GM19324 (cell line): ENCODE results near the gene TSPAN14.
"Not testable (repeated sequence)": the region's sequence is repeated elsewhere in the genome, so short reads cannot be mapped to it uniquely, and the experiment has no call there.

ENCODE experiments used
- ATAC-seq: cut with Tn5 transposase; IDR thresholded peaks from one replicate; pipeline ENCODE4 v1.9.1; 2021; ENCODE audit warnings: mild to moderate bottlenecking, moderate library complexity; ENCODE audit not compliant: unreplicated experiment, low FRiP score

The TSPAN14 gene

DNA sequence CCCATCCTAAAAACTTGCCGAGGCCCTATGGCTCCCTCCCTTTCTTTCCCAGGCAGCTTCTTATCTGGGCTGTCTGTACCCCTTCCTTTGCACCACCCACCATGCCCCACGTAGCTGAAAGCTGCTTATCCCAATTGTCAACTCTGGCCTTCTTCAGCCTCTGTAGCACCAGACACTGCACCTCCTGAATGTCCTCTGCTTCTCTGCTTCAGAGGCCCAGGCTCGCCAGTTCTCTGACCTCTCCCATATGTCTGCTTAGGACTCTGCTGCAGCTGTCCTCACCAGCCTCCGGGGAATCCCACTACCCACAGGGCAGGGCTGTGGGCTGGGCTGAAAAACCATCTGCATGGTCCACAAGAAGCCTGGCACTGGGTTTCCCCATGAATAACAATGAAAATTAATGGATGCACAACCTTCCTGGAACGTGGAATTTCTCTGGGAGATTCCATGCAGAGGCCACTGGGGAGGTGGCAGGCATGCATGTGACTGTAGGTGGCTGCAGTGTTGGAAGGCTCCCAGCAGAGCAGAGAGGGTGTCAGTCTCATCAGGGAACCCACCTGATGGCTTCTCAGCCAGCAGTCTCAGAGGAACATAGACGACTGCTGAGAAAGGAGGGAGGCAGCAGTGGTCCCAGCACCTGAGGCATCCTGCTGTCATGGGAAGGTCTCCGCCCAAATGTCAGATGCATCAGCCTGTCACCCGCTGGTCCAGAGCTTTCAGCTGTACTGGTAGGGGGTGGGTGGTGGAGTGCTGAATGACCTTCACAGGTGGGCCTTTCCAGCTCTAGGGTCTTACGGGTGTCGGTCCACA, 66.8 kb downstream of the TSPAN14 start:
- no peak for ATAC-seq

DNA sequence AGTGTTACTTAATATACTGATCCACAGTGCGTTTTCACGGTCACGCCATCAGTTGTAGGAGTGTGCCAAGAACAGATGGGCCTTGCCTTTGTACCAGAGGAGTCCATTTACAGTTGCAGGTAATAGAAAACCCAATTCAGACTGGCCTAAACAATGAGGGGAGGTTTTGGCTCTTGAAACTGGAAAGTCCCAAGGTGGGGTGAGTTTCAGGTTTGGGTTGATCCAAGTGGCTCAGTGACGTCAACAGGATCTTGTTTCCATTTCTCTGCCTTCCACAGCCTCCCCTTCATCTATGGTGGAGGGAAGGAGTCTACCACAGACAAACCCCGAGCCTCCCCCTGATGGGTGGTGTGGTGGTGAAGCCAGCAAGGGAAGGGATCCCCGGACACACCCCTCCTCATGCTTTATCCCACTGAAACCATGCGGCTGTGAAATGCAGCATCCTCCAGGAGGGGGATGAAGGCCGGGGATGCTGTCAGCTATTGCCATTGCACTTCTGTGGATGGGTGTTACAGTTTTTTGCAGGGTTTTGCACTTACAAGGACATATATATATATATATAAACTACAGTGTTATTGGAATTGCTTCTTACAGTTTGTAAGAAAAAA, 68.8 kb downstream of the TSPAN14 start:
- ATAC-seq: no peak

DNA sequence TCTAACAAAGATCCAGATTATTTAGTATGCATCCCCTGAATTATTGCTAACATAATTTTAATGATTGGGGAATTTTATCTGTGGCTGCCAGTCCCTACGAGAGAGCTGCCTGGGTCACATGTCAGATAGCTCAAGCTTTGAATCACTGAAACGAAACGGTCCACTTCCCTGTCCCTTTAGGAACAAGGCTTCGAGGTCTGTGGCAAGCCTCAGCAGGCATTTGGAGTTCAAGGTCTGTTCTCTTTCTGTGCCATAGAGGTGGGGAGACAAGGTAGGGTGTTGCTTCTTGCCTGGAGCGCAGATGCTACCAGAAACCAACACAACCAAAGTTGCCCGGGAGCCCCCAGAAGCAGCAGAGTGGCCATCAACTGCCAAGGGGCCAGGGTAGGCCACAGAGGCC, 69.7 kb downstream of the TSPAN14 start:
- no peak for ATAC-seq

DNA sequence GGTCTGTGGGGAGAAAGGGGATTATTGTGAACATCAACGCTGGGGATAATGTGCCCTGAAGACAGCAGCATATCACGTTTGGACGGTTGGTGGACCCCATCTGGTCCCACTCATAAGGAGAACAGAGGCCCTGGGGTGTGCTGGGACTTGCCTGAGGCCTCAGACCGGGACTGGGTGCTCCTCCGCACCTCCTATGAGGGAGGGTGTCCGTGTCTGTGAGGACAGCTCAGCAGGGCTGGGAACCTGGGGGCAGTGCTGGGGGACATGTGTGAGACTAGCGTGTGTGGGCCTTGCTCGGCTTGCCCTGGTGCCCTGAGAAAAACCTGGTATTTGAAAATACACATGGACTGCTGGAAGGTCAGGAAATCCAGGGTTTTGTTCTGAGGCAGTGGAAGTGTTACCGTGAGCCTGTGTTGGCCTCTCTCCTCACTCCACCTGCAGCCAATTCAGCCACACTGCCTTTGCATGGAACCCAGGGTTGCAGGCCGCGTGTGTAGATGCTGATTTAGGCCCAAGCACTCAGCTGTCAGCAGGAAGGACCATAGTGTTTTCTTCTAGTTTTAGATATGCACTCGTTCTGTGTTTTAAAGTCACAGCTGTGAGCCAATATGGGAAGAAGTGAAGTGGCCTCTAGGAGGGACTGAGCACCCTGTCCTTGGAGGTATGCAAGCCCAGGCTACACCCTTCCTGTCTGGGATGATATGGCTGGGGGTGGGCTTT, 70.2 kb downstream of the TSPAN14 start:
- ATAC-seq: no peak

DNA sequence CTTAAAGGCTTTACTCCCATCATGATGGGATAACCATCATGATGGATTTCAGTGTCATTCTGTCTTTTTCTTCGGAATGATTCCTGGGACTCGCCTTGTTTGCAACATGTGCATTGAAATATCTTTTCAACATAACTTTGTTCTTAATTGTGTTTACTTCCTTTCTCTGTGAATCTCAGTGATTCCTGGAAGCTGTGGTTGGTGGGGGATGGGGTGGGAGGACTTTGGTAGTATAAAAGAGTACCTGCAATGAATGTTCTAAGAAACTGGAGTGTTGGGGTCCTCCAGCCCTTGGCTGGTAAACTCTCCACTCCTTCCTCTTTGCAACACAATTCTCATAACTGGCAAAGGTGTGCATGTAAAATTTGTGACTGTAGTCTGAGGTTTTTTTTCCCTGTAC, 72.1 kb downstream of the TSPAN14 start:
- ATAC-seq: no peak

DNA sequence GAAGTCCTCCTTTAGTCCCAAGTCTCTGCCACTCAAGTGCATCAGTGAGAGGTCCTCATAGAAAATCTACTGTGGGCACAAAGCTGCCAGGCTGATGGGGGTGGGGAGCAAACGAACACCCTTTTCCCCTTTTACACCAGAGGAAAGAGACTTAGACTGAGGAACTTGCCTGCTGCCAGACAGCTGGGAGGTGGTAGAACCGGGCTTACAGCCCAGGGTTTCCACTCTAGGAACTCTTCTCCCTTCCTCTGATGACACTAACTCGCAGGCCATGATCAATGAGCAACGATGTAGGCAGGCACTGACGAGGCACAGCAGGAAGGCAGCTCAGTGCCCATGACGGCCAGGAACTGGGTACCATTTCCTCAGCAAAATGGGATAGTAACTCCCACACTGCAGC, 72.6 kb downstream of the TSPAN14 start:
- no peak for ATAC-seq

DNA sequence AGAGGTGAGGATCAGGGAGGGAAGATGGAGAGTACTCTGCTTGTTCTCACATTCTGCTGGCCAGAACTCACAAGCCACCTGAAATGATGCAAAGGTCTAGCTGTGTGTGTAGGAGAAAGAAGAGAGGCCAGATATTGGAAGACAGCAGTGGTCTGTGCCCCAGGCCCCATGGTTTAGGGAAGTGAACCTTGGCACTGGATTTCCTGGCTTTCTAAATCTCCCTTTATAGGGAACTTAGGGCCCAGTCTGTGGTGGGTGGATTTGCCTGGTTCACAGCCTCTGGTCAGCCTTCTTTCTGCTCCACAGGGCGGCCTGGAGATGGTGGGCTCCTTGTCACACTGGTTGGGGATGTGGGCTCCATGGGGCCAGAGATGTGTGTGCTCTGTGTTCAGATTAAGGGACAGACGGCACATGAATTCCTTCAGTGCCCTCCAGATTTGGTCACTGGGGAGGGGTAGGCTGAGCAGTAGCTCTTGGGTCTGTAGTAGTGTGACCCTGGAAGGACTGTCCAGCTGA, 74.1 kb downstream of the TSPAN14 start:
- ATAC-seq: no peak

DNA sequence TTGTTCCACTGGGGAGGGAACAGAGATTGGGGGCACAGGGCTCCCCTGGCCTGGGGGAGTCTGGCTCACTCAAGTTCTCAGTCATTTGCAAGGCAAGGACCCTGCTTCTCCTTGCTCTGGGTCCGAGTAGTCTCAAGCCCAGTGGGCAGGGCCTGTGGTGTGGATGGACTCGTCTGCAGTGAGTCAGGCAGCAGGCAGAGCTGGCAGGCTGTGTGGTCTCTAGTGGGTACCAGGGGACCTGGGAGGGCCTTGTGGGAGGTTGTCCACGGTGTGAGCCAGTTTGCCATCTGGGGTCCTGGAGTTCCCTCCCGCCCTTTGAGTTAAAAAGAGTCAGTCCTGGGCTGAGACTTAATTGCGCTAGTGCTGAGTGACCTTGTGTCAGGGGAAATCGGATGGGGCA, 74.8 kb downstream of the TSPAN14 start:
- ATAC-seq: no peak

DNA sequence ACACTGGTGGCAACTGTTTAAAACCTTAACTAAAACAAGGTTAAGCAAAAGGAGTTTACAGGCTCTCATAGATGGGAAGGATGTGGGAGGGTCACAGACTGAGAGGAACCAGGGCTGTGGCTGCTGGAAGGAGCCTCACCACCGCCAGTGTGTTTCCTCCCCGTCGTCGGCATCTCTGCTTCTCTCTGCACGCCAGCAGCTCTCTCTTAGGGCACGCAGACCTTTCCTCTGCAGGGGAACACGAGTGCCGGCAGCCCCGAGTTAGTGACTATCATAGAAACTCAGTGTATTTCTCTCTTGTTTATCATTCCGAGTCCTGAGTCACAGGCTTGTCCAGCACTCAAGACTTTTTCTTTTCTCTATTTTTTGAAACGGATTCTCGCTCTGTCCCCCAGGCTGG, 75.5 kb downstream of the TSPAN14 start:
- no peak for ATAC-seq

DNA sequence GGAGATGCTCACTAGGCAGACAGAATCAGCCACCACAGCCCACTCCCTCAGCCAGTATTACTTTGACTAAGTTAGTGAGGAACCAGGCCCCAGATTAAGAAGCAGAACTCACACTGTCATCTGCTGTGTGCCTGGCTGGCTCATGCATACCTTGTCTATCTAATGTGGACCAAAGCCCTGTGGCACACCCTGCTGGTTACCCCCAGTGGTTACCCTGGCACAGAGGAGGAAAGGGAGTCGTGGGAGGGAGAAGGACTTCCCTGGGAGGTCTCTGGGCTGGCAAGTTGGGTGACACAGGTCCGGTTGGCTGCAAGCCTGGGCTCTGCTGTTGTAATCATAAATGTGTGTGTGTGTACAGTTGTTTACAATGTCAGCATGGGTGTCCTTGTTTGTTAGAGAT, 76.1 kb downstream of the TSPAN14 start:
- ATAC-seq: no peak

DNA sequence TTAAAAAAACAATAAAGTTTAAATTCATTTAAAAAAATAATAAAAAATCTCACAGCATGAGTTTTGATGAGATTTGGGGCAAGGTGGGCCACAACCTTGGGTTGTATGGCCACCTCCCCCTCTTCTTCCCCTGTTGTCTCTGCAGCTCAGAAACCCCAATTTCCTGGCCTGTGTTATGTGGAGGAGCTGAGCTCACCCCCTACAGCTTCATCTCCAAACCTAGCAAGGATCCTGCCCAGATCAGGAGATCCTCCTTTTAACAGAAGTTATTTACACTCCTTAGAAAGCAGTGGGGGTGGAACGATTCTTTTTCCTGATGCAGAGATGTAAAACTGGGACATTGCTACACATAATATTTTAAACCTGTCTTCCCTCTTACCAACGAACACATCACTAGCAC, 76.7 kb downstream of the TSPAN14 start:
- no peak for ATAC-seq

DNA sequence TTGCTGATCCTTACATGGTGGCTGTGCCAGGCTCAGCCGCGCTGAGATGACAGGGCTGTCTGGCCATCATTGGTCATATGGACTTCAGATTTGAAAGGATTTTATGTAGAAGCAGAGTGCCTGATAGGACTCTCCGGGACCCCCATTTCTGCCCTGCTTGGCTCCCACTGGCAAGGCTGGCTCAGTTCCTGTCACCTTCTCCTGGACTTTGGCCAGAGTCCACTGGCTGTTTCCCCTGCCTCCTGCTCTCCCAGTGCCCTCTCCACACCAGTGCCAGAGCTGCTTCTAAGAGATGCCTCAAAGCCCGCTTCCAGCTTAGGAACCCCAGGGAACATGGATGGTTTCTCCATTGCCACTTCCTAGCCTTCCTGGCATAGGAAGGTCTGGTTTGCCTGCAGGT, 78.5 kb downstream of the TSPAN14 start:
- ATAC-seq: no peak

DNA sequence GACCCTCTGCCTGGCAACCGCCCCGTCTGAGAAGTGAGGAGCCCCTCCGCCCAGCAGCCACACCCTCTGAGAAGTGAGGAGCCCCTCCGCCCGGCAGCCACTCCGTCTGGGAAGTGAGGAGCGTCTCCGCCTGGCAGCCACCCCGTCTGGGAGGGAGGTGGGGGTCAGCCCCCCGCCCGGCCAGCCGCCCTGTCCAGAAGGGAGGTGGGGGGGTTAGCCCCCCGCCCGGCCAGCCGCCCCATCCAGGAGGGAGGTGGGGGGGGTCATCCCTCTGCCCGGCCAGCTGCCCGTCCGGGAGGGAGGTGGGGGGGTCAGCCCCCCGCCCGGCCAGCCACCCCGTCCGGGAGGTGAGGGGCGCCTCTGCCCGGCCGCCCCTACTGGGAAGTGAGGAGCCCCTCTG, 79.9 kb downstream of the TSPAN14 start:
- not testable (repeated sequence) for ATAC-seq

DNA sequence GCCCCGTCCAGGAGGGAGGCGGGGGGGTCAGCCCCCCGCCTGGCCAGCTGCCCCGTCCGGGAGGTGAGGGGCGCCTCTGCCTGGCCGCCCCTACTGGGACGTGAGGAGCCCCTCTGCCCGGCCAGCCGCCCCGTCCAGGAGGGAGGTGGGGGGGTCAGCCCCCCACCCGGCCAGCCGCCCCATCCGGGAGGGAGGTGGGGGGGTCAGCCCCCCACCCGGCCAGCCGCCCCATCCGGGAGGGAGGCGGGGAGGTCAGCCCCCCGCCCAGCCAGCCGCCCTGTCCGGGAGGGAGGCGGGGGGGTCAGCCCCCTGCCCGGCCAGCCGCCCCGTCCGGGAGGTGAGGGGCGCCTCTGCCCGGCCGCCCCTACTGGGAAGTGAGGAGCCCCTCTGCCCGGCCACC, 80.5 kb downstream of the TSPAN14 start:
- not testable (repeated sequence) for ATAC-seq

DNA sequence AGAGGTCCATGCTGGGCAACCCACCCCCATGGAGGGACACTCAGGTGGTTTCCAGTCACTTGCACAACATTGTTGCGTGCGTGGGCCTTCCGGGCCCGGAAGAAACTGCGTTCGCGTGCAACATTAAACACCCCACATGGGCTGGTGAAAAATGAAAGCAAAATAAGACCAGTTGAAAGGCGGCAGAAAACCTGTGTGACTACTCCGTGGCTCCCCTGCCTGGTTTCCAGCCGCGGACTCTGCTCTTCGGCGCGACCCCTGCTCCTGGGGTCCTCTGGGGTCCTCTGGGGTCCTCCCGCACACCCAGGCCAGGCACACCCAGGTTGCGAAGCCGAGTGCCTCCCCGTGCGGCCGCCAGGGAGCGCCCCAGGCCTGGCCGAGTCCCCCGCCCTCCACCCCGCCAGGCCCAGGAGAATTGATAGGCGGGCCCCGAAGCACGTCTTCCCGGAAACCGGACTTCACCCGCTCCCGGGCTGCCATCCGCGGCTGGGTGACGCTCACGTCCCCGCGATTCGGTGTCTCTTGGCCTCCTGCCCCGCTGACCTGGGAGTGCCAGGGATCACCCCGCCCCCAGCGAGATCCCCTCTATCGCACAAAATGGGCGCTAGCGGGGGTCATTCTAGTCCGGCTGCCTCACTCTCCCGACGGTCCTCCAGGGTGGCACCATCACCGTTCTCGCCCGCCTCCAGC, 81.7 kb downstream of the TSPAN14 start:
- ATAC-seq: no peak

DNA sequence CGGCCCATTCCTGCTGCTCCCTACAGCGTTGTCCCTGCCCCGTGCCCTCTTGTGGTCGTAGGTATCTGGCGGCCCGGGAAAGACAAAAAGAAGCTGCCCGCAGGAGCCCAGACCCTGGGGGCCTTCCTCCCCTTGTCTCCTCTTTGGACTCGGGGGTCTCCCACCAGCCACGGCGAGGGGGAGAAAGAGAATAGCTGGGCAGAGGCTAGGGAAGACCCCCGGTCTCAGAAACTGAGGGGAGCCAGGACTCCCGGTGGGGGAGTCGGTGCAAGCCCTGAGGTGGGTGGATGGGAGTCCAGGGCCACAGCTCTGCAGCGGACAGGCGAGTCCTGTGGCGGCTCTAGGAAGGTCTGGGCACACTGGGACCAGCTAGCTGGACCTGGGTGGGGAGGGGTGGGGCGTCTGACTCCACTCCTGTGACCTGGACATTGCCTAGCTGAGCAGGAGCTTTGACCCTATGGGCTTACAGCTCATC, 82.3 kb downstream of the TSPAN14 start:
- ATAC-seq: no peak

DNA sequence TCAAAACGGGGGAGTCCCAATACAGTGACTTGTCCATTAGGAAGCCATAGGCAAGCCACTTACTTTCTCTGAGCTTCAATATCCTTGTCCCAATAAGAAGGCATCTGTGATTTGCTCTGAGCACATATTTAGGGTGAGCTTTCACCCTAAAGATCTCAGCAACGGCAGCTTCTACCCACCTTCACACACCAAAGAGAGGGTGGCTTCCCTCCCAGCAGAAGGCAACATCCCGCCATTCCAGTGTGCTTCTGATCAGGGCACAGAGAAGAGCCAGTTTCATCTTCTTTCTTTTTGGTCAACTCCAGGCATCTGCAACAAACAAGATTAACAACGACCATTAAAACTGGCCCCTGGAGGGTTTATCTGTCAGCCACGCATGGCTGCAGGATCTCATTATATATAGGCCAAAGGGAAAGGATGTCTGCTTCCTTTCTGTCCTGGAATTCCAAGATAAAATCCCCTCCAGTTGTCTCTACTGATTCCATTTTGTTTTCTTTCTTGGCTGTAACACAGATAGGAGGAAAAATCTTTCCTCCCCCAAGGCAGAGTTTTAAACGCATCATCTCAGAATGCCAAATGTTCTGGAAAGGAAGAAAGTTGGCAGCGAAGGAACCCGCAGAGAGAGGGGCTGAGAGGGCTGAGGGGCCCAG, 83.1 kb downstream of the TSPAN14 start:
- ATAC-seq: no peak

DNA sequence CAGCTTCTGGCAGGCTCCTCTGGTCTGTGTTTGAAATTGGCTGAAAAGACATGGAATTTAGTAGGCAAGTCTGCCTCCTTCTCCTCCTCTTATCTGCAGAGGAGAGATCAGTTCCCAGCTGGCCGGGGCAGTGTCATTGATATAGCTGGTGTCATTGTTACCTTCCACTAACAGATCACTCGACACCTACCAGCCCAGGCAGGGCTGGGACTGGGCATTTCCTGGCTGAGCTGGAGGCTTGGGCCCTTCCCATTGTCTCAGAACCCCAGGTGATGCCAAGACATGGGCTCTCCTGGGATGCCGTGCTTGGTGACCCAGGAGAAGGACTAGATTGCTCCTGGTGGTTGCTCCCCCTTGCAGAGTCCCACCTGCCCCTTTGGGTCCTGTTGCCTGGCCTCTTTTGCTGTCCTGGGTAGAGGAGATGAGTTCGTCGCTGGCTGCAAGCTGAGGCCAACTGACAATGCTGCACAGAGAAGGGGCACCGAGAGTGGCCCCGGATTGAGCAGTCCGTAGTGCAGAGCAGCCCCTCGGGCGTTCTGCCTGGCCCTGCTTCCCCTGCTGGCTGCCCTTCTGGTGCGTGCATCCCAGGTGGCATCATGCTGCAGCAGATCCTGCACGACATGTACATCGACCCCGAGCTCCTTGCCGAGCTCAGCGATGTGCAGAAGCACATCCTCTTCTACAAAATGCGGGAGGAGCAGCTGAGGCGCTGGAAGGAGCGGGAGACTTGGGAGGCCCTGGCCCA, 83.8 kb downstream of the TSPAN14 start, which contains the start of gene SH2D4B:
Gene SH2D4B, plus strand, starts transcription at position 167 of the 745 bp plus-strand sequence. Its CDS starts 430 bp downstream, at position 597.
- ATAC-seq: no peak

DNA sequence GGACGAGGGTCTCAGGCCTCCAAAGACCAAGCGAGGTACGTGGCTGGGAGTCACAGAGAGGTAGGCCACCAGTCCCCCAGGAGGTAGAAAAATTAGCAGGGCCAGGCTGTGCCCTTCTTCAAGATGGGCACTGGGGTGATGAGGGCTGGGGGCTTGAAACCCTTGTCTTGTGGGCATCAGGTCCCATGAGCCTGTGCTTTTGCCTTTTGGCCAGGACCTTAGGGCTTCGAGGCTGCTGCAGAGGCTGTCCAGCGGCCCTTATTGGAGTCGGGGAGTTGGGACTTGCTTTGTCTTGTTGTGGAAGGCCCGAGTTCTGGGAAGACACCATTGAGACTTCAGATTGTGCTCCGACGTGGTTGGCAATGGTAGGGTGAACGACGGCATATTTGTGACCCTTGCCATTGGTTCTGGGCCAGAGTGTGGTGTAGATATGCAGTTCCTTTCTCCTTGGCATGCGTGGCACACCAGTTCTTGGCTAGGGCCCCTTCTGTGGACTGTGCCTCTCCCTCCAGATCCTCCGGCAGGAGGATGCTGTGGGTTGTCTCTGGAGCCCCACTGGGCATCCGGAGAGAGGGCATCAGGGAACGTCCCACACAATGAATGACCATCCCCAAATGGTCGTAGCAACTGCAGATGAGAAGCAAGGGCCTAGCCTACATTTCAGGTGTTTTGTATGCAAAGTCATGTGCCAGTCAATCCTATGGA, 84.5 kb downstream of the TSPAN14 start:
- no peak for ATAC-seq
